C1 segment of cervical spinal cord (tissue), 14 donors: ENCODE results near the gene TM4SF18.

Experiments
- DNase-seq, 14 donors: peaks; one replicate each; lab custom pipeline; 2025; lab: John Stamatoyannopoulos, UW

Gene TM4SF18

GRCh38 chr3:149330609-149331331 is 2.7 kb downstream of the TM4SF18 start:
- no peak for DNase-seq

DNA sequence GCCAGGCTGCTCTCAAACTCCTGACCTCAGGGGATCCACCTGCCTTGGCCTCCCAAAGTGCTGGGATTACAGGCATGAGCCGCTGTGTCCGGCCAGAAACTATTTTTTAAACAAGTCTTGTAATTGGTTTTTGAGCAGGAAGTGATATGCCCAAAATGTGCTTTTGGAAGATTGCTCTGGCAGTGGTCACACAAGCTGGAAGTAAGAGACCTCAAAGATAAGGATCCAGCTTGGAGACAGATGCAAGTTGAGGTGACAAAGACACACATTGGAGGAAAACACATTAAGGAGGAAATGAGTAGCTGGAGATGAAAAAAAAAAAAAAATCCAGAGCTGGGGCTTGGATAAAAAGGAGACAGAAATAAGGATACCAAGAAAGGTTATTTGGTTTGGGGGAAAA is 6.3 kb downstream of the TM4SF18 start:
- no peak for DNase-seq

DNA sequence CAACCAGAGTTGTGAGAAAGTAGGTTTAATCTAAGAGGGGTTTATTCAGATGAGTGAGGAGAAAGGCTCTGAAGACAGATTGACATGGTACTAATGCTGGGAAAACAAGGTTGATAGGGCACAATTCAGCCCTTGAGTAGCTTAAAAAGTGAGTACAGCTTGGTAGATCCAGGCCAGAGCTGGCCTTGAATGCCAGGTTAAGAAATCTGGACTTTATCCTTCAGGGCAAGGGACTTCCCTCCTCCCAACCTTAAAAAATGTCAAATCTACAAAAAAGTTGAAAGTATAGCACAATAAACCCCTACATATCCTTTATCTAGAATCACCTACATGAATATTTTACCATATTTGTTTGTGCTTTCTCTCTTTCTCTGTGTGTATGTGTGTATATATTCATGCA is 7.9 kb downstream of the TM4SF18 start:
- no peak for DNase-seq

GRCh38 chr3:149324332-149324731 is 9.1 kb downstream of the TM4SF18 start:
- DNase-seq: no peak

- no peak for DNase-seq
These were observed 11.8 kb downstream of the TM4SF18 start for GRCh38 chr3:149321640-149322039.

DNA sequence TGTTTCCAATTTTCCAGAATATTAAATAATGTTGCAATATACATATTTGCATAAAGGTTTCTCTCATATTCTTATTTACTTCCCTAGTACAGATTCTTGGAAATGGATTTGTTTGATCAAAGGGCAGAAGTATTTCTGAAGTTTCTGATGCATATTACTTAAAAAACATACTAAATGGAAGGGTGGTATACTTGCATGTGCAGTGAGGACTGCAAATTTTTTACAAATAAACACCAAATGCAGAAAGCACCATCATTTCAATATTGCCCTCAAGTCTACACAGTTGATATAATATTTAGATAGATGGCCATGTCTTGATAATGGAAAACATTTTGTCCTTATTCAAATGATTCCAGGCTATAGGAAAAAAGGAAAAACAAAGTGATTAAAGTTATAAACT is 12.3 kb downstream of the TM4SF18 start:
- DNase-seq: no peak

DNA sequence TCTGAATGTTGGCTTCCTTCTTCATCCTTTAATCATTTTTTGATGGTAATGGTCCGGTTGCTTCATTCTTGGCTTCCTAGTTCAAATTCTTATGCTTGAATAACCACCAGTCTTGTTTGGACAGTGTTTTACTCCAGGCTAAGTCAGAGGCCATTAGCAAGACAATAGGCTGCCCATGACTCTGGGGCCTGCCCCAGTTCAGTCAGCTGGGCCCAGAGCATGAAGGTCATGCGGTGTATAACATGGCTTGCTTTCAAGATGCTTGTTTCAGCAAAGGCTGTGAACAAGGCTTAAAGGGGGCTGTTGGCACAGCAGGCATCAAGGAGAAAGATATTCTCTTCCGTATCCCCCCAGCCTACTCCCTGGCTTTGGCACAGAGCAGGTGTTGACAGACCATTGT is 13.7 kb downstream of the TM4SF18 start:
- no peak for DNase-seq

DNA sequence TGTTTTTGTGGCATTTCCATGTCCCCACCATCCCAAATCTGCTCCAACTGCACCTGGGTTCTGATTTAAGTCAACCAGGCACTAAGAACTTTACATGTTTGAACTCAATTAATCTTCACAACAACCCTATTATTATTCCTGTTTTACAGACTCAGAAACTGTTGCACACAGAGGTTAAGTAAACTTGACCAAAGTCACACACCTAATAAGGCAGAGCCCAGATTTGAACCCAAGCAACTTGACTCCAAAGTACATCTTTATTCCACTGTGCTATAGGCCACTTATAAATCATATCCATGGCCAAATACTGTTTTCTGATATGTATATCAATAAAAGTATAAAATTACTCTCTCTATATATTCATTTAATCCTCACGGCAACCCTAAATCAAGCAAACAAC is 16.4 kb downstream of the TM4SF18 start:
- DNase-seq: no peak

GRCh38 chr3:149316437-149316836 is 17.0 kb downstream of the TM4SF18 start:
- no peak for DNase-seq

- no peak for DNase-seq
These were observed 17.7 kb downstream of the TM4SF18 start for GRCh38 chr3:149315694-149316093.

- DNase-seq: no peak
These were observed 18.4 kb downstream of the TM4SF18 start for GRCh38 chr3:149314807-149315578.

- no peak for DNase-seq
These were observed 19.9 kb downstream of the TM4SF18 start for GRCh38 chr3:149313542-149313941.

- no peak for DNase-seq
These were observed 22.5 kb downstream of the TM4SF18 start for GRCh38 chr3:149310796-149311534.

DNA sequence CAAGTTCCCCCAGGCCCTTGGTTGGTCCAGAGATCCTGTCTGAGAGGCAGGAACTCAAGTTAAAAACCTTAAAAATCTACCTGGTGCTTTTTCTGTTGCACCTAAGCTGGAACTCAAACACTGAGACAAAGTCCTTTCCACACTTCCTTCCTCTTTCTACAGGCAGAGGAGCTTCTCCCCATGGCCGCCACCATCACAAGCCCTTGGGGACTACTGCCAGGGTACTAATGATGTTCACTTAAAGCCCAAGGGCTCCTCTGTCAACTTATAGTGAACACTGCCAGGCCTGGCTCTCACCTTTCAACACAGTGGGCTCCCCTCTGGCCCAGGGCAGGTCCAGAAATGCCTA is 26.0 kb downstream of the TM4SF18 start:
- no peak for DNase-seq

DNA sequence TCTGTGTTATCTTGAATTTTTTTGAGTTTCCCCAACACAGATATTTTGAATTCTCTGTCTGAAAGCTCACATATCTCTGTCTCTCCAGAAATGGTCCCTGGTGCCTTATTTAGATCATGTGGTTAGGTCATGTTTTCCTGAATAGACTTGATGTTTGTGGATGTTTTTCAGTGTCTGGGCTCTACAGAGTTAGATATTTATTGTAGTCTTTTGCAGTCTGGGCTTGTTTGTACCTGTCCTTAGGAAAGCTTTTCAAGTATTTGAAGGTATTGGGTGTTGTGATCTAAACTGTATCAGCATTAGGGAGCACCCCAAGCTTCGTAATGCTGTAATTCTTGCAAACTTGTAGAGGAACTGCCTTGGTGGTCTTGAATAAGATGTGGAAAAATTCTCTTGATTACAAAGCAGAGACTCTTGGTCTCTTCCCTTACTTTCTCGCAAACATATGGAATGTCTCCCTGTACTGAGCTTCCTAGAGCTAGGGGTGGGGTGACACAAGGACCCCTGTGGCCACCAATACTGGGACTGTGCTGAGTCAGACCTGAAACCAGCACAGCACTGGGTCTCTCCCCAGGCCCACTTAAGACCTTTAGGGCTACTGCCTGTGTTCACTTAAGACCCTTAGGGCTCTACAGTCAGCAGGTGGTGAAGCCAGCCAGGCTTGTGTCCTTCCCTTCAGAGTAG is 26.5 kb downstream of the TM4SF18 start:
- DNase-seq: no peak

- DNase-seq: no peak
These were observed 28.1 kb downstream of the TM4SF18 start for GRCh38 chr3:149305376-149305775.

- DNase-seq: no peak
These were observed 33.3 kb downstream of the TM4SF18 start for GRCh38 chr3:149299938-149300801.

DNA sequence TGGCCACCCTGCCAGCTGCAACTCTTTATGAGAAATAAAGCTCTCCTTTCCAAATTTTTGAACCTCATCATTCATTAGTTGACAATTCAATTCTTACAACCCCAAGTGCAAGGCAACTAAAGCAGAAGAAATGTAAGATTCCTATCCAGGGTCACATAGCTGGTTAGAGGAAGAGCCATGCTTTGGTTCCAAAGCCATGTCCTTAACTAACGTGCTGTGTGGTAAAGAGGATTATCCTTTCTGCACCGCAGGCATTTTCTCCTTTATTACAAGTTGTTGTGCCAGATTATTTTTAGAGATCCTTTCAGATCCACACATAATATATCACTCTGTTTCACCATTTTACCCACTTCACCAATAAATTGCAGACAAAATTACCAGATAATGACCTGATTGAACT is 36.5 kb downstream of the TM4SF18 start:
- DNase-seq: no peak

- no peak for DNase-seq
These were observed 40.8 kb downstream of the TM4SF18 start for GRCh38 chr3:149292666-149293065.

DNA sequence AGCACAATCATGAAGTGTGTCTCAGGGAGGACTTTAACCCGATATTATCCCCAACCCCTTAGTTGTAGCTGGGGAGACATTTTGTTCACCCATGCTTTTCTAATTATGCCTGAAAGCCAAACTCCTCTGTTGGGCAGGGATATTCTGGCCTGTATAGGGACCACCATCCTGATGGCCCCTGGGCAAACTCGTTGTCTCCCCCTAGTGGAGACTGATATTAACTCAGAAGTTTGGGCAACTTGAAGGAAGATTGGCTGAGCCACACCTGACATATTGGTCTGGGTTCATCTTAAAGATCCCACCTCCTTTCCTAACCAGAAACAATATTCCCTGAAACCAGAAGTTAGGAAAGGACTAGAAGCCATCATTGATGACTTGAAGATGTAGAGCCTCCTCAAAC is 42.3 kb downstream of the TM4SF18 start:
- no peak for DNase-seq

GRCh38 chr3:149288655-149289054 is 44.8 kb downstream of the TM4SF18 start:
- DNase-seq: no peak
